SH-SY5Y (cell line): Measurements from ENCODE around the gene CCR7.

Source experiments
- GATA2 ChIP-seq: IDR thresholded peaks from 2 replicates; pipeline ENCODE4 v1.6.1; 2011; ENCODE audit warnings: mild to moderate bottlenecking, low read depth, low read length
- GATA3 ChIP-seq: IDR thresholded peaks from 2 replicates; pipeline ENCODE4 v1.6.1; 2011; ENCODE audit warnings: low read depth, mild to moderate bottlenecking, low read length, moderate library complexity

Gene CCR7

GRCh38 chr17:40559954-40560591 lies 5.2 kb downstream of the CCR7 start:
- TF ChIP-seq GATA3 (no peak), GATA2 (no peak)

DNA sequence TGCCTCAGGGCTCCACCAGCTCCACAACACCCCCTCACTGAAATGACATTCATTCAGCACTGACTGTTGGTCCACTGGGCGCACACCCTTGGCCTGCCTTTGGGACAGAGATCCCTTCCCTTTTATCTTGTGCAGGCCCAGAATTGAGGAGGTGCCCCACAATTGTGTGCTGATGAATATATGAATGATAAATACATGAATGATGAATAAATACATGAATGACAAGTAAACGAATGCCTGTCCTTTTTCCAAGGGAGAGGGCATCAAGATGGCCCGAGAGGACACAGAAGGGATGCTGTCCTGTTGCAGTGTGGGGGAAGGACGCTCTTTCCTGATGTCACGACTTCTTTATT lies 5.7 kb downstream of the CCR7 start:
- TF ChIP-seq GATA2 (no peak), GATA3 (no peak)

DNA sequence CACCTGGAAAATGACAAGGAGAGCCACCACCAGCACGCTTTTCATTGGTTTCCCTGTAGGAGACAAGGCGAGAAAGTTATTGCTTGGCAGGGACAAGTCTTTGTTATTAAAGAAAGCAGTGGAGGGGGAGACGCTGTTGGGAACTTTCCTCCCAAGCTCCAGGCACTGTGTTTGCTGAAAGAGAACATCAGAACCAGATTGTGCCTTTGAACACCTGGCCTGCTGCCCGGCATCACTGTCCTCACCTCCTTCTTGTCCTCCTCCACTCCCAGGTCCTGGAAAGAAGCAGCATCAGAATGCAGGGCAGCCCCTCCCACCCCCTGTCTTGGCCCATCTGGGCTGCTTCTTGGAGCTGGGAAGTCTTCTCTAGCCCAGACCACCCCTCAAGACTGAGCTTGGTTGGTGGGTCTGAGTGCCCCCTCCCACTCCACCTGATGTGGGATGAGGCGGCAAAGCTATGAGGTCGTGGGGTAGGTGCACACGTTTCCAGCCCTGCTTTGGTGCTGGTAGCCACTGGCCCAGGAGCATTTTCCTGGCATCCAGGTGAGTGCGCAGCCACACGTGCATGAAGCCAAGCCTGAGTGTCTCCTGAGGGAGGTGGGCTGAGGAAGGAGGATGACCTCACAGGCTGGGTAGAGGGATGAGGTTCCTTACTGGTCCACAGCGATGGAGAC lies 6.2 kb downstream of the CCR7 start:
- no peak for TF ChIP-seq GATA2

DNA sequence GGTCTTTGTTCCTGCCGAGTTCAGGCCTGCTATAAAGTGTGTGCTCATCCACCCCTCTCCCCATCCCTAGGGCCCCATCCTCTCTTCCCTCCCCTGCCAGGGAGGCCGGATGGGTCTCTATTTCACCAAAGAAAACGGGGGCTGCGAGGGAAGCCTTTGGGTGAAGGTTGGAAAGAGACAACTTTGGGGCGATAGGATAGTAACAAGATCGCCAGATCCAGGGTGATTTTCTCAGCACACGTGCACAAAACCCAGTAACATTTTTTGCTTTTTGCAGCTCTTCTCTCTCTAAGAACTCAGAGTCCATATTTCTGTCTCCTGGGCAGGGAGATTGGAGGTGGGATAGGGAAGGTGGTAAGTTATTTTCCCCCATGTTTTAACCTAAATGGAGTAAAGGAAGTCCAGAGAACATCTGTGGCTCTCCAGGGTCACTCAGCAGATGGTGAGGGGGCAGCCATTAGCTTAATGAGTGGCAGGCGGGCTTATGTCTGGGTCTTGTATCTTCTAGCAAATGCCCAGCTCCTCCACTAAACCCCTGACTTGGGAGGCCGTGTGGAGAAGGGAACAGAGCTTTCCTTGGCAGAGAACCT lies 6.9 kb downstream of the CCR7 start:
- no peak for TF ChIP-seq GATA3
- no peak for TF ChIP-seq GATA2

DNA sequence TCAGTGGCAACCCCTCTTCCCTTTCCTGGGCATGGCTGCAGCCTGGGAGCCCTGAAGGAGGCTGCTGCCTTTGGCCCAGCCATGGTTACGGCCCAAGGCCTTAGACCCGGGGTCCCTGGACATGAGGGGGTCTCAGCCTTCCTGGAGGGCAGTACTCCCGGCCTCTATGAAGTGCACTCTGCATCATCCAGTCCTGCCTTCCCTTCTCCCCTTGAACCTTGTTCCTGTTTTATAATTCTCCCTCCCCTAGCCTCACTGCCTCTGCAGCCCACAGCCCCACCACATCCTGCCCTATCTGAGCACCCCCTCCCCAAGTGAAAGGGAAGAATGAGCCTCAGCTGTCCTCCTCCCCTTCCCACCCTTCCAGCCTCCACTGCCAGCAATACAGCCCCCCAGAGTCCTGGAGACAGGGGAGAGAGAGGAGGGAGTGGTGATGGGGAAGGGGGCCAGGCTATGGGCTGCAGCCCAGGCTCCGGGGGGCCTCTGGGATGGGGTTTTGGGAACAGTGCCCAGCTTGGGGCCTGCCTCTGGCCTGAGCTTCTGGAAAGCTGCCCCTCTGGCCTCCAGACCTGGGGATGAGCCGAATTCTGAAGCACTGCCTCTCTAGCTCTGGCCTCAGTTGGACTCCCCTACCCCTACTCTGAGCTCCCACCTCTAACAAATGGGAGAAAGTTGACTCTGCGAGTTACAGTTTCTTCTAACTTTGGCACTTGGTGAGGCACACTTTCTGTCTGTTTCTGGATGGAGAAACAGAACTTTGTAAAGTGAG lies 7.6 kb downstream of the CCR7 start:
- TF ChIP-seq GATA3 (no peak), GATA2 (no peak)

- TF ChIP-seq GATA2 (peak; percentile 97), GATA3 (no peak; the same call in 1 of the 2 replicates)
Observed at GRCh38 chr17:40556884-40557414, 8.3 kb downstream of the CCR7 start.

GRCh38 chr17:40556198-40556661 lies 9.0 kb downstream of the CCR7 start:
- TF ChIP-seq GATA2 (no peak), GATA3 (no peak)

- no peak for TF ChIP-seq GATA3
- TF ChIP-seq GATA2 = no peak
Observed at GRCh38 chr17:40555296-40556190, 9.7 kb downstream of the CCR7 start.

DNA sequence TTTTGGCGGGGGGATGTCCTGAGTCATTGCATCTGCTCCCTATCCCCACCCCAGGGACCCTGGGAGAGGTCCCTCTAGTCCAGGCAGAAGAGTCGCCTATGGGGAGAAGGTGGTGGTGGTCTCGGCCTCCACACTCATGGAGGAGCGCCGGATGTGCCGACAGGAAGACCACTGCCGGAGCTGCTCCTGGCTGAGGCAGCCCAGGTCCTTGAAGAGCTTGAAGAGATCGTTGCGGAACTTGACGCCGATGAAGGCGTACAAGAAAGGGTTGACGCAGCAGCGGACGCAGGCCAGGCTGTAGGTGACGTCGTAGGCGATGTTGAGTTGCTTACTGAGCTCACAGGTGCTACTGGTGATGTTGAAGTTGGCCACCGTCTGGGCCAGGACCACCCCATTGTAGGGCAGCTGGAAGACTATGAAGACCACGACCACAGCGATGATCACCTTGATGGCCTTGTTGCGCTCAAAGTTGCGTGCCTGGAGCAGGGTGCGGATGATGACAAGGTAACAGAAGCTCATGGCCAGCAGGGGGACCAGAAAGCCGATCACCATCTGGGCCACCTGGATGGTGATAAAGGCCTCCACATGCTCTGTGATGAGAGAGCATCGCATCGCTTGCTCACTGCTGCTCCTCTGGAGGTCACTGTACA lies 10.5 kb downstream of the CCR7 start:
- TF ChIP-seq GATA3 (no peak), GATA2 (no peak)

GRCh38 chr17:40553694-40554534 lies 11.4 kb downstream of the CCR7 start:
- TF ChIP-seq GATA2 = no peak
- no peak for TF ChIP-seq GATA3

GRCh38 chr17:40552806-40553693 lies 12.2 kb downstream of the CCR7 start:
- TF ChIP-seq GATA3 (no peak), GATA2 (no peak)
